ENCODE results near the gene SYT11. TPM values are rescaled to one million over a fixed set of nuclear protein-coding genes. Genes with fewer than 3 reads are reported as not detected.
"Not testable (repeated sequence)": the region's sequence is repeated elsewhere in the genome, so short reads cannot be mapped to it uniquely, and the experiment has no call there.

Gene SYT11
- total RNA-seq: 10 to 100 TPM; 11.9 to 12.2 TPM

DNA sequence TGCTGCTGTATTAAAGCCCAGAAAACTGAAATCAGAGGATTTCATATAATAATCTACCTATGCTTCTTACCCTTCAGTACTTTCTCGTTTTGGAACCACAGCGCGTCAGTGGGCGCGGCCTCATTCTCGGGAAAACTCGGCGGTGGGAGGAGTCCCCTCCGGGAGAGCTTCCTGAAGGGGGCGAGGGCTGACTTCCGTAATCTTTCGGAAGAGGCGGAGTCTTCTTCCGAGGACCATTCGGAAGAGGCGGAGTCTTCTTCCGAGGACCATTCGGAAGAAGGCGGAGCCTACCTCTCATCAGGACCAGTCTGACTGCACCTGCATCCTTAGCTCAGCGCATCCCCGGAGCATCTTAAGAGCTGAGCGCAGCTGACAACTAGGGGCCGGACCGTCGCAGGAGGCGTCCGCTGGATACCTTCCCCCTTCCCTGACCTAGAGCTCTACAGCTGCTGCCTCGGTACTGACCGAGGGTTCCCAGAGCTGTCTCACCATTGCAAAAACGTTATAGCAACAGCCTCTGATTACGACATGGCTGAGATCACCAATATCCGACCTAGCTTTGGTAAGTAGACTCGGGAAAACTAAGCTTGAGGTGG is at the start of gene SYT11:
SYT11 (plus strand) TSS at position 334 of the 596 bp plus-strand sequence; CDS start at position 529, 195 bp downstream.
- H3K27me3 Mint-ChIP-seq (ENCODE audit: low read depth): no peaks in the 10 kb centered on the region
- no peaks in the 10 kb centered on the region for H3K9me3 Mint-ChIP-seq (ENCODE audit: insufficient read depth)
- H3K4me3 Mint-ChIP-seq: peak within 1 kb of the TSS; percentile 96
- peaks cover 56% of the 10 kb centered on the region for H3K4me1 Mint-ChIP-seq (ENCODE audit: low read depth)
- H3K36me3 Mint-ChIP-seq (ENCODE audit: low read depth): peaks cover 15% of the 10 kb centered on the region
- DNase-seq (peak; percentile 95), ATAC-seq (peak; percentile 79)
- ChIA-PET POLR2A (interaction anchor here (0.7 to 1.7 kb wide), 10 partner anchors 8 to 484 kb away, joined by 3 to 8 read pairs (median 3); partner anchors contain the start of genes ARHGEF2 and PMF1), CTCF (interaction anchor here (0.8 to 2.2 kb wide), 8 partner anchors 10 to 207 kb away, joined by 3 to 7 read pairs (median 3); partner anchors contain the start of gene UBQLN4)
- peak within 1 kb of the TSS; percentile 87 for H3K27ac Mint-ChIP-seq

GRCh38 chr1:155812878-155813277 is 46.5 kb upstream of the SYT11 start:
- ChIA-PET CTCF (no interaction called here), POLR2A (no interaction called here)
- Mint-ChIP-seq H3K27ac (no peak overlapping the region), H3K36me3 (ENCODE audit: low read depth) (peaks cover 45% of the 10 kb centered on the region), H3K4me1 (ENCODE audit: low read depth) (no peaks in the 10 kb centered on the region), H3K9me3 (ENCODE audit: insufficient read depth) (no peaks in the 10 kb centered on the region), H3K27me3 (ENCODE audit: low read depth) (no peaks in the 10 kb centered on the region), H3K4me3 (no peak overlapping the region)
- no peak for ATAC-seq
- DNase-seq: no peak

GRCh38 chr1:155813672-155814071 is 45.7 kb upstream of the SYT11 start:
- Mint-ChIP-seq H3K36me3 (ENCODE audit: low read depth) (peaks cover 42% of the 10 kb centered on the region), H3K27me3 (ENCODE audit: low read depth) (no peaks in the 10 kb centered on the region), H3K9me3 (ENCODE audit: insufficient read depth) (no peaks in the 10 kb centered on the region), H3K4me1 (ENCODE audit: low read depth) (no peaks in the 10 kb centered on the region), H3K4me3 (no peak overlapping the region), H3K27ac (no peak overlapping the region)
- ChIA-PET POLR2A (no interaction called here), CTCF (no interaction called here)
- ATAC-seq: no peak
- DNase-seq: no peak

DNA sequence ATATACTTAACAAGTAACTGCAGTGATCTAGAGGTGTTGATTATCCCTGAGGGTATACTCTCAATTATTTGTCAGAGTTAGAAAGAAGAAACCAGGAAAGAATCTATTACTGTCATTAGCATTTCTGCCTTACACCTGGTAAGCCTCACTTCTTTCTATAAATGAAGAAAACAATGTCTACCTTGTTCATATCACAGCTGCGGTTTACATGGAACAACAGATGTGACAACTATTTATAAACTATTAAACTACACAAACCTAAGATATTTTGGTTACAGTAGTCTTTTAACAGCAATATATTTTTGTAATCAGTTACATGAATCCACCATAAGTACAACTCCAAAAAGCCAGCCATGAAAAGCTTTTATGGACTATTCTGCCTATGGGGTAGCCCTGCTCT is 43.0 kb upstream of the SYT11 start:
- H3K4me1 Mint-ChIP-seq (ENCODE audit: low read depth): no peaks in the 10 kb centered on the region
- no peak overlapping the region for H3K27ac Mint-ChIP-seq
- ATAC-seq (no peak), DNase-seq (no peak)
- H3K27me3 Mint-ChIP-seq (ENCODE audit: low read depth): no peaks in the 10 kb centered on the region
- H3K4me3 Mint-ChIP-seq: no peak overlapping the region
- no peaks in the 10 kb centered on the region for H3K9me3 Mint-ChIP-seq (ENCODE audit: insufficient read depth)
- H3K36me3 Mint-ChIP-seq (ENCODE audit: low read depth): peaks cover 49% of the 10 kb centered on the region
- ChIA-PET CTCF (interaction anchor here (0.9 to 1.9 kb wide), 3 partner anchors 10 to 250 kb away, joined by 4 to 6 read pairs (median 4); no protein-coding TSS in a partner anchor), POLR2A (no interaction called here)

- no peak overlapping the region for H3K4me3 Mint-ChIP-seq
Observed at GRCh38 chr1:155827450-155827849, 31.9 kb upstream of the SYT11 start.

GRCh38 chr1:155831279-155831976 is 27.9 kb upstream of the SYT11 start:
- no peaks in the 10 kb centered on the region for H3K27me3 Mint-ChIP-seq (ENCODE audit: low read depth)
- H3K36me3 Mint-ChIP-seq (ENCODE audit: low read depth): peaks cover 39% of the 10 kb centered on the region
- DNase-seq (no peak), ATAC-seq (no peak)
- no peak overlapping the region for H3K4me3 Mint-ChIP-seq
- no peaks in the 10 kb centered on the region for H3K9me3 Mint-ChIP-seq (ENCODE audit: insufficient read depth)
- ChIA-PET POLR2A (no interaction called here), CTCF (interaction anchor here (1.1 kb wide), 1 partner anchor 158 kb away, joined by 3 read pairs; no protein-coding TSS in a partner anchor)
- no peak overlapping the region for H3K27ac Mint-ChIP-seq
- peaks cover 19% of the 10 kb centered on the region for H3K4me1 Mint-ChIP-seq (ENCODE audit: low read depth)

More at GRCh38 chr1:155827450-155827849, 31.9 kb upstream of the SYT11 start:
- DNase-seq (no peak), ATAC-seq (no peak)
- Mint-ChIP-seq H3K4me1 (ENCODE audit: low read depth) (peaks cover under 1% of the 10 kb centered on the region), H3K27ac (no peak overlapping the region), H3K27me3 (ENCODE audit: low read depth) (no peaks in the 10 kb centered on the region), H3K9me3 (ENCODE audit: insufficient read depth) (no peaks in the 10 kb centered on the region), H3K36me3 (ENCODE audit: low read depth) (peaks cover 32% of the 10 kb centered on the region)
- POLR2A ChIA-PET: no interaction called here
- CTCF ChIA-PET: no interaction called here

GRCh38 chr1:155833665-155834295 is 25.6 kb upstream of the SYT11 start:
- POLR2A ChIA-PET: interaction anchor here (1.3 kb wide), 1 partner anchor 23 kb away, joined by 3 read pairs; the partner anchor contains the start of gene GON4L
- Mint-ChIP-seq H3K27ac (no peak overlapping the region), H3K4me1 (ENCODE audit: low read depth) (peaks cover 31% of the 10 kb centered on the region), H3K36me3 (ENCODE audit: low read depth) (peaks cover 40% of the 10 kb centered on the region), H3K9me3 (ENCODE audit: insufficient read depth) (no peaks in the 10 kb centered on the region), H3K4me3 (no peak overlapping the region), H3K27me3 (ENCODE audit: low read depth) (no peaks in the 10 kb centered on the region)
- CTCF ChIA-PET: no interaction called here
- DNase-seq: no peak
- no peak for ATAC-seq

- Mint-ChIP-seq H3K9me3 (ENCODE audit: insufficient read depth) (no peaks in the 10 kb centered on the region), H3K27me3 (ENCODE audit: low read depth) (no peaks in the 10 kb centered on the region), H3K4me1 (ENCODE audit: low read depth) (peaks cover 31% of the 10 kb centered on the region), H3K4me3 (no peak overlapping the region), H3K27ac (no peak overlapping the region), H3K36me3 (ENCODE audit: low read depth) (peaks cover 40% of the 10 kb centered on the region)
- DNase-seq (no peak), ATAC-seq (no peak)
- ChIA-PET CTCF (no interaction called here), POLR2A (interaction anchor here (1.3 kb wide), 1 partner anchor 23 kb away, joined by 3 read pairs; the partner anchor contains the start of gene GON4L)
Observed at GRCh38 chr1:155834296-155834926, 25.0 kb upstream of the SYT11 start.

DNA sequence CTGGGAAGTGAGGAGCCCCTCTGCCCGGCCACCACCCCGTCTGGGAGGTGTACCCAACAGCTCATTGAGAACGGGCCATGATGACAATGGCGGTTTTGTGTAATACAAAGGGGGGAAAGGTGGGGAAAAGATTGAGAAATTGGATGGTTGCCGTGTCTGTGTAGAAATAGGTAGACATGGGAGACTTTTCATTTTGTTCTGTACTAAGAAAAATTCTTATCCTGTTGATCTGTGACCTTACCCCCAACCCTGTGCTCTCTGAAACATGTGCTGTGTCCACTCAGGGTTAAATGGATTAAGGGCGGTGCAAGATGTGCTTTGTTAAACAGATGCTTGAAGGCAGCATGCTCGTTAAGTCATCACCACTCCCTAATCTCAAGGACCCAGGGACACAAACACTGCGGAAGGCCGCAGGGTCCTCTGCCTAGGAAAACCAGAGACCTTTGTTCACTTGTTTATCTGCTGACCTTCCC is 24.4 kb upstream of the SYT11 start:
- H3K9me3 Mint-ChIP-seq (ENCODE audit: insufficient read depth); CTCF ChIA-PET; DNase-seq; ATAC-seq; H3K27me3 Mint-ChIP-seq (ENCODE audit: low read depth); H3K27ac Mint-ChIP-seq; H3K4me3 Mint-ChIP-seq: not testable (repeated sequence)
- POLR2A ChIA-PET: interaction anchor here (1.3 kb wide), 1 partner anchor 22 kb away, joined by 3 read pairs; the partner anchor contains the start of gene GON4L
- peaks cover 31% of the 10 kb centered on the region for H3K4me1 Mint-ChIP-seq (ENCODE audit: low read depth)
- peaks cover 40% of the 10 kb centered on the region for H3K36me3 Mint-ChIP-seq (ENCODE audit: low read depth)

DNA sequence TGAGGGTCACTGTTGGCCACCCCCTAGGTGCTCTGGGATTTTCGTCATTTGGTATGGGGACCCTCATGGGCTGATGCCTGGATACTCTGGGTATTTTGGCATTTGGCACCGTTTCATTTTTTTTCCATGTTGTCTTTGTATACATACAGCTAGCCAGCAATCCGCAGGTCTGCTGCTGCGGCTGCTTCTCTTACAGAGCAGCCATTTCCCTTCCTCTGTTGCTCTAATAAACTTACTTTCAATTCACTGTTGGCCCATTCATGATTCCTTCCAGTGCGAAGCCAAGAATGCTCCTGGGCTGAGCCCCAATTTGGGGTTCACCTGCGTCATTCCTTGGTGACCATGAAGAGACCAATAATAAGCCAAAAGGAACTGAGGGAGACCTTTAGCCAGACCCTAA is 23.8 kb upstream of the SYT11 start:
- CTCF ChIA-PET: no interaction called here
- POLR2A ChIA-PET: no interaction called here
- Mint-ChIP-seq H3K4me1 (ENCODE audit: low read depth) (peaks cover 31% of the 10 kb centered on the region), H3K9me3 (ENCODE audit: insufficient read depth) (no peaks in the 10 kb centered on the region), H3K27me3 (ENCODE audit: low read depth) (no peaks in the 10 kb centered on the region), H3K27ac (no peak overlapping the region), H3K36me3 (ENCODE audit: low read depth) (peaks cover 41% of the 10 kb centered on the region), H3K4me3 (no peak overlapping the region)
- DNase-seq (no peak), ATAC-seq (no peak)

GRCh38 chr1:155840386-155840785 is 19.0 kb upstream of the SYT11 start:
- no peaks in the 10 kb centered on the region for H3K27me3 Mint-ChIP-seq (ENCODE audit: low read depth)
- CTCF ChIA-PET: interaction anchor here (0.6 to 1.4 kb wide), 3 partner anchors 10 to 756 kb away, joined by 3 read pairs; no protein-coding TSS in a partner anchor

More at GRCh38 chr1:155840386-155840785, 19.0 kb upstream of the SYT11 start:
- ATAC-seq: no peak
- POLR2A ChIA-PET: no interaction called here
- Mint-ChIP-seq H3K4me1 (ENCODE audit: low read depth) (peaks cover 27% of the 10 kb centered on the region), H3K27ac (no peak overlapping the region), H3K4me3 (no peak overlapping the region), H3K36me3 (ENCODE audit: low read depth) (peaks cover 45% of the 10 kb centered on the region), H3K9me3 (ENCODE audit: insufficient read depth) (no peaks in the 10 kb centered on the region)
- no peak for DNase-seq
